HEK293 (cell line): Measurements from ENCODE around the gene TMEM114.
"Not testable (repeated sequence)": the region's sequence is repeated elsewhere in the genome, so short reads cannot be mapped to it uniquely, and the experiment has no call there.

Experiments used
- CTCF ChIA-PET: fragments of 350-600 bp; formaldehyde crosslinking; extraction: SDS; loops from one replicate; lab custom pipeline; 2021; ENCODE audit warnings: antibody characterized with exemption; lab: Yijun Ruan, JAX
- POLR2A ChIA-PET: fragments of 300-600 bp; formaldehyde crosslinking; extraction: SDS; loops from one replicate; lab custom pipeline; 2020; ENCODE audit warnings: antibody characterized with exemption, inconsistent platforms; lab: Yijun Ruan, JAX
- H3K27ac ChIP-seq: fragments of 200-500 bp; sonication (Bioruptor generic); 2 replicates; pipeline ENCODE4 v1.5.1; 2014; ENCODE audit warnings: low read depth, low read length, control low read depth, inconsistent platforms; ENCODE audit errors: extremely low read depth
- H3K36me3 ChIP-seq, 2 experiments: fragments of 200-500 bp in 1 of 2; sonication (Bioruptor generic) in 1 of 2; 1 replicate in 1 of 2; 2 replicates in 1 of 2; pipeline ENCODE4 v1.5.1; 2014 to 2017; ENCODE audit warnings: inconsistent platforms in 2 of 2, low read length in 2 of 2; ENCODE audit not compliant: control insufficient read depth in 2 of 2, insufficient read depth in 1 of 2
- H3K4me1 ChIP-seq: fragments of 200-500 bp; sonication (Bioruptor generic); 2 replicates; pipeline ENCODE4 v1.5.1; 2014; ENCODE audit warnings: mild to moderate bottlenecking, low read length, inconsistent platforms; ENCODE audit not compliant: control insufficient read depth, insufficient read depth
- H3K4me3 ChIP-seq: 2 replicates; pipeline ENCODE4 v1.5.1; 2011; ENCODE audit warnings: low read depth, mild to moderate bottlenecking, control low read depth, low read length, moderate library complexity
- H3K9me3 ChIP-seq: fragments of 200-500 bp; sonication (Bioruptor generic); 2 replicates; pipeline ENCODE4 v1.5.1; 2014; ENCODE audit warnings: low read depth, low read length, inconsistent platforms; ENCODE audit not compliant: control insufficient read depth, insufficient read depth
- BCL6B ChIP-seq: fragments of 450-650 bp; formaldehyde crosslinking; IDR thresholded peaks from 2 replicates; pipeline ENCODE4 v1.5.1; 2017; ENCODE audit warnings: missing biosample characterization, missing genetic modification characterization
- HIC1 ChIP-seq: fragments of 450-650 bp; formaldehyde crosslinking; IDR thresholded peaks from 2 replicates; pipeline ENCODE4 v1.5.1; 2016; ENCODE audit warnings: missing biosample characterization, missing genetic modification characterization
- KLF7 ChIP-seq: fragments of 450-650 bp; formaldehyde crosslinking; IDR thresholded peaks from 2 replicates; pipeline ENCODE4 v1.5.1; 2016; ENCODE audit warnings: missing biosample characterization, missing genetic modification characterization, borderline replicate concordance
- PRDM1 ChIP-seq: fragments of 450-650 bp; formaldehyde crosslinking; IDR thresholded peaks from 2 replicates; pipeline ENCODE4; 2016; ENCODE audit warnings: missing biosample characterization, missing genetic modification characterization
- TRIM28 ChIP-seq: IDR thresholded peaks from 2 replicates; pipeline ENCODE4 v1.6.1; 2011; ENCODE audit warnings: low read length, control low read depth, borderline replicate concordance
- ZFP3 ChIP-seq: fragments of 450-650 bp; formaldehyde crosslinking; IDR thresholded peaks from 2 replicates; pipeline ENCODE4 v1.5.1; 2016; ENCODE audit warnings: low read depth, missing biosample characterization, missing genetic modification characterization
- ZIC2 ChIP-seq: fragments of 450-650 bp; formaldehyde crosslinking; IDR thresholded peaks from 2 replicates; pipeline ENCODE4 v1.5.1; 2016; ENCODE audit warnings: missing biosample characterization, missing genetic modification characterization
- ZNF174 ChIP-seq: fragments of 450-650 bp; formaldehyde crosslinking; IDR thresholded peaks from 2 replicates; pipeline ENCODE4 v1.5.0; 2017; ENCODE audit warnings: missing biosample characterization, mild to moderate bottlenecking, missing genetic modification characterization
- ZNF239 ChIP-seq: fragments of 450-650 bp; formaldehyde crosslinking; IDR thresholded peaks from 2 replicates; pipeline ENCODE4 v1.5.1; 2016; ENCODE audit warnings: missing biosample characterization, missing genetic modification characterization
- ZNF24 ChIP-seq: fragments of 450-650 bp; formaldehyde crosslinking; IDR thresholded peaks from 2 replicates; pipeline ENCODE4 v1.5.1; 2016; ENCODE audit warnings: missing biosample characterization, missing genetic modification characterization
- ZNF324 ChIP-seq: fragments of 450-650 bp; formaldehyde crosslinking; IDR thresholded peaks from 2 replicates; pipeline ENCODE4 v1.5.1; 2016; ENCODE audit warnings: missing biosample characterization, missing genetic modification characterization
- ZNF366 ChIP-seq: fragments of 450-650 bp; formaldehyde crosslinking; conservative IDR thresholded peaks from 2 replicates; pipeline ENCODE4 v1.5.1; 2016; ENCODE audit warnings: missing biosample characterization, missing genetic modification characterization
- ZNF645 ChIP-seq: fragments of 450-650 bp; formaldehyde crosslinking; IDR thresholded peaks from 2 replicates; pipeline ENCODE4; 2016; ENCODE audit warnings: missing biosample characterization, missing genetic modification characterization
- ZNF664 ChIP-seq: fragments of 450-650 bp; formaldehyde crosslinking; IDR thresholded peaks from 2 replicates; pipeline ENCODE4 v1.5.1; 2016; ENCODE audit warnings: missing biosample characterization, missing genetic modification characterization
- ZNF792 ChIP-seq: fragments of 450-650 bp; formaldehyde crosslinking; IDR thresholded peaks from 2 replicates; pipeline ENCODE4 v1.5.1; 2016; ENCODE audit warnings: missing biosample characterization, missing genetic modification characterization

The TMEM114 gene

GRCh38 chr16:8564934-8565345 is 25.4 kb downstream of the TMEM114 start:
- no peaks in the 10 kb centered on the region for H3K36me3 ChIP-seq
- H3K4me1 ChIP-seq, result no peaks in the 10 kb centered on the region
- no peak overlapping the region for H3K27ac ChIP-seq
- CTCF ChIA-PET, result no interaction called here
- no peak overlapping the region for H3K4me3 ChIP-seq
- POLR2A ChIA-PET, result no interaction called here
- TF ChIP-seq BCL6B (tag by site-specific recombination) (no peak), ZNF366 (tag by site-specific recombination) (peak; percentile 77), ZNF174 (tag by site-specific recombination) (no peak), ZNF24 (tag by site-specific recombination) (peak; percentile 87), PRDM1 (tag by site-specific recombination) (peak; percentile 86), ZIC2 (no peak)
- H3K9me3 ChIP-seq, result no peaks in the 10 kb centered on the region

- H3K9me3 ChIP-seq, H3K36me3 ChIP-seq, H3K4me3 ChIP-seq, POLR2A ChIA-PET, H3K27ac ChIP-seq, CTCF ChIA-PET, H3K4me1 ChIP-seq: not testable (repeated sequence)
Measured at GRCh38 chr16:8563944-8564540, 26.3 kb downstream of the TMEM114 start.

- ChIA-PET CTCF (no interaction called here), POLR2A (no interaction called here)
- no peaks in the 10 kb centered on the region for H3K4me1 ChIP-seq
- H3K9me3 ChIP-seq, result no peaks in the 10 kb centered on the region
- H3K4me3 ChIP-seq, result no peak overlapping the region
- H3K36me3 ChIP-seq, result no peaks in the 10 kb centered on the region
- no peak for TF ChIP-seq ZNF324 (tag by site-specific recombination)
- TF ChIP-seq HIC1 (tag by site-specific recombination), result no peak
- TF ChIP-seq TRIM28, result no peak
- no peak for TF ChIP-seq ZNF239 (tag by site-specific recombination)
- no peak overlapping the region for H3K27ac ChIP-seq
Measured at GRCh38 chr16:8561496-8561895, 28.8 kb downstream of the TMEM114 start.

GRCh38 chr16:8555400-8555799 is 34.9 kb downstream of the TMEM114 start:
- H3K27ac ChIP-seq, result no peak overlapping the region
- ChIA-PET POLR2A (no interaction called here), CTCF (interaction anchor here (1.5 kb wide), 1 partner anchor 12 kb away, joined by 5 read pairs; no protein-coding TSS in a partner anchor)

More at GRCh38 chr16:8555400-8555799, 34.9 kb downstream of the TMEM114 start:
- Histone ChIP-seq H3K9me3 (no peaks in the 10 kb centered on the region), H3K36me3 (no peaks in the 10 kb centered on the region), H3K4me1 (no peaks in the 10 kb centered on the region), H3K4me3 (no peak overlapping the region)
- TF ChIP-seq ZNF664 (no peak), ZFP3 (tag by site-specific recombination) (no peak), ZNF645 (no peak), KLF7 (tag by site-specific recombination) (no peak), ZNF792 (tag by site-specific recombination) (no peak)
- TF ChIP-seq, all 188 proteins: peak for 0
